HUES6 (cell line): Measurements from ENCODE around the gene KRTAP10-5.

Experiments used
- H3K27ac ChIP-seq: 2 replicates; pipeline ENCODE4 v1.7.0; 2013; ENCODE audit warnings: low read depth, mild to moderate bottlenecking, low read length, inconsistent platforms
- H3K27me3 ChIP-seq: 2 replicates; pipeline ENCODE4 v1.6.1; 2013; ENCODE audit warnings: low read length; ENCODE audit not compliant: control insufficient read depth, insufficient read depth
- H3K36me3 ChIP-seq: 2 replicates; pipeline ENCODE4 v1.6.1; 2013; ENCODE audit warnings: low read length; ENCODE audit not compliant: control insufficient read depth, insufficient read depth
- H3K4me1 ChIP-seq: 2 replicates; pipeline ENCODE4 v1.6.1; 2013; ENCODE audit warnings: low read length; ENCODE audit not compliant: control insufficient read depth, insufficient read depth
- H3K4me3 ChIP-seq: 2 replicates; pipeline ENCODE4 v1.5.1; 2013; ENCODE audit warnings: low read depth, low read length
- H3K9ac ChIP-seq: one replicate; pipeline ENCODE4 v1.6.1; 2013; ENCODE audit warnings: mild to moderate bottlenecking, low read length
- H3K9me3 ChIP-seq: 2 replicates; pipeline ENCODE4 v1.6.1; 2013; ENCODE audit warnings: low read depth, low read length; ENCODE audit not compliant: control insufficient read depth, insufficient read depth

KRTAP10-5 gene

DNA sequence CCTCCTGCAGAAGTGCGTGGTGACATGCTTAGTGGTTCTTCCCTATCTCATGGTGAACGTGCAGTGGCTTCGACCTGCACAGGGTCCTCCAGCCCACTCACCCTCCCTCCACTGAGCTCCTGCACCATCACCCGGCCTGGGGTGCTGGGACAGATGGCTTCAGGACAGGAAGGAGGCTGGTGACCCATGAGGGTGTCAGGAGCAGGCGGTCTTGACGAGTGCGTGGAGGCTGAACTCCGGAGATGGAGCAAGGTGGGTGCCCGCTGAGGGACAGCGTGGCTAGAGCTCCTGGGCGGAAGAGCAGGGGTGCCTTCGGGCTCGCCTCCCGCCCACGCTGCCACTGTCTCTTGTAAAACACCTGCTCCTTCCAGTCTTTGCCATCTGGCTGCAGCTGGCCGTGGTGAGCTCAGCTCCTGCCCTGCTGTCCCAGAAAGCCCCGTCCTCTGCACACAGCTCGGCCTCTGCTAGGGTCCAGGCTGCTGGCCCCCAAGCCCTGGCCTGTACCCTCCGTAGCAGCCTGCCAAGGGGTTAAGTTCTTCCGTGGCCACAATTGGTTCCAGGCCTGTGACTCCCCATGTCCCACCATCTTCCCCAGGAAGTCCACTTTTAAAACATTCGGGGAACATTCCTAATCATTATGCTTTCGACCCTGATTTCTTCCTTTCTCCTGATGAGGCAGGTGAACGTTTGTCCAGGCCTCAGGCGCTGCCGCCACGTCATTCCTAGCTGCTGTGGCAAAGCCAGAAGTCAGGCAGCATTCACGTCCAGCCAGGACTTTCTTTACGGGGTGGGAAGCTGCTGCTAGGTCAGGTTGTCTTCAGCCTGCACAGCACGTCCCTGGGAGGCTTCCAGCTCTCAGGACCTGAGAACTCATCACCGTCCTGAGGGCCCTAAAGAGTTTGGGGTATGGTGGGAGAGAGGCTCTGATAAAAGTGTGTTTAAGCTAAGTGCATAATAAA, 48.5 kb downstream of the KRTAP10-5 start:
- no peaks in the 10 kb centered on the region for H3K4me1 ChIP-seq
- no peak overlapping the region for H3K4me3 ChIP-seq
- H3K27me3 ChIP-seq, result no peaks in the 10 kb centered on the region
- no peak overlapping the region for H3K9ac ChIP-seq
- H3K36me3 ChIP-seq, result no peaks in the 10 kb centered on the region
- 0 out of 2 replicates have a peak, but pooled peaks cover 2% of the 10 kb centered on the region for H3K9me3 ChIP-seq
- no peak overlapping the region for H3K27ac ChIP-seq

DNA sequence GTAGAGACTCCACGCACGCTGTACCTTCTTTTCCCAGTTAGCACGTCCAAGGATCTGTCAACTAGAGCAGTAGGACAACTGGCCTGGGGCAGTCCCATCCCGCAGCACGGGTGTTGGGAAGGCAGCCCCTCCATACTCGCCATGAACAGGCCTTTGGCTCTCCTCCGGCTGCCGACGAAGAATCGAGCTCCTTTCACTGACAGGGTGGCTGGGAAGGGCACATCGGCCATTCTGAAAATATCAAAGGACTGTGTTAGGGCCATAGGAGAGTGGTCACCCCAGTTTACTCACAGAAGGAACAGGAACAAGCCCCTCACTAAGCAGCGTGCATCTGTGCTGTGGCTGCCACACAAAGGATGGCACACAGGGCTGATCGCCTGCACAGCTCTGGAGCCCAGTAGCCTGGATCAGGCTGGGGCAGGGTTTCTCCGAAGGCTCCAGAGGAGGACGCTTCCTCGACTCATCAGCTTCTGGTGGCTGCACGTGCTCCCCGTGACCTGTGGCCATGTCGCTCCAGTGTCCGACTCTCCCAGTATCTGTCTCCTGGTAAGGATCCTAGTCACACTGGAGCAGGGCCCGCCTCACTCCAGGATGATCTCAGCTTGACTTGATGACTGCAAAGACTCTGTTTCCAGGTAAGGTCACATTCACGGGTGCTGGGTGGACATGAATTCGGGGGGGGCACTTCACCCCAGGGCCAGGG, 49.4 kb downstream of the KRTAP10-5 start:
- Histone ChIP-seq H3K27me3 (no peaks in the 10 kb centered on the region), H3K9ac (no peak overlapping the region), H3K27ac (no peak overlapping the region), H3K4me1 (no peaks in the 10 kb centered on the region), H3K9me3 (0 out of 2 replicates have a peak, but pooled peaks cover 2% of the 10 kb centered on the region), H3K36me3 (no peaks in the 10 kb centered on the region), H3K4me3 (no peak overlapping the region)

GRCh38 chr21:44530221-44530902, 50.0 kb downstream of the KRTAP10-5 start:
- no peaks in the 10 kb centered on the region for H3K36me3 ChIP-seq
- H3K9ac ChIP-seq, result no peak overlapping the region
- no peaks in the 10 kb centered on the region for H3K4me1 ChIP-seq
- 0 out of 2 replicates have a peak, but pooled peaks cover 2% of the 10 kb centered on the region for H3K9me3 ChIP-seq
- no peak overlapping the region for H3K27ac ChIP-seq
- H3K4me3 ChIP-seq, result no peak overlapping the region
- no peaks in the 10 kb centered on the region for H3K27me3 ChIP-seq

GRCh38 chr21:44529503-44530125, 50.8 kb downstream of the KRTAP10-5 start:
- peaks cover 3% of the 10 kb centered on the region; the same call in 1 of the 2 replicates for H3K9me3 ChIP-seq
- no peak overlapping the region for H3K27ac ChIP-seq
- H3K36me3 ChIP-seq, result no peaks in the 10 kb centered on the region
- no peak overlapping the region for H3K9ac ChIP-seq
- no peaks in the 10 kb centered on the region for H3K27me3 ChIP-seq
- H3K4me3 ChIP-seq, result no peak overlapping the region
- no peaks in the 10 kb centered on the region for H3K4me1 ChIP-seq
